GM13977 (cell line): ENCODE data around the gene DUSP16.

Source experiments
- DNase-seq: peaks from one replicate; pipeline ENCODE4 v3.0.0; 2012; ENCODE audit warnings: low spot score
- CTCF ChIP-seq: IDR thresholded peaks from 2 replicates; pipeline ENCODE4 v1.5.1; 2012; ENCODE audit warnings: mild to moderate bottlenecking, control low read depth; ENCODE audit not compliant: insufficient read depth; ENCODE audit errors: extremely low read depth, missing control alignments
- in situ Hi-C: fragments of 300-500 bp; cut with MboI; formaldehyde crosslinking; loops from one replicate; pipeline ENCODE4 v1.12.0; 2022; ENCODE audit warnings: low sequenced_read_pairs, low pct_unique_long_range_greater_than_20kb, mixed read lengths, inconsistent platforms; ENCODE audit not compliant: unreplicated experiment

The DUSP16 gene

GRCh38 chr12:12563290-12563928 lies 746 bp upstream of the DUSP16 start:
- in situ Hi-C loops, result loop anchor here (25.0 kb wide), 1 partner anchor 176 kb away; no protein-coding TSS in a partner anchor
- TF ChIP-seq CTCF, result no peak
- DNase-seq, result no peak

DNA sequence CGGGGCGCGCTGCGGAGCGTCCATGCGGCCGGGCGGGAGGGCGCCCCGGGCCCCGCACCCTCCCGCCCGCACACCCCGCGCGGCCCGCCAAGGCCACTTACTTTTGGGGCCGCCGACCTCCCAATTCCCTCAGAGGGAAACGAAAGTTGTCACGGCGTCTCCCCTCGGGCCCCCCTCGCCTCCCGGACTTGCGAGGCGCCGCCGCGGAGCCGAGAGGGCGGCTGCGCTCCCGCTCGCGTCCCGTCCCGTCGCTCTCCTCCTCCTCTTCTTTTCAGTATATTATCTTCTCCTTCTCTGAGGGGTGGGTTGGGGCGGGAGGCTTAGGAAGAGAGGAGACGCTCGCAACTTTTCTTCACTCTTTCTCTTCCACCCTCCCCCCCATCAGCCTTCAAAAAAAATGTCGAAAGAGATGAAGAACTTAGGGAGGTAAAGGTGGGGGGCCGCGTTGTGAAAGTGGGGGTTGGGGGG lies 613 bp downstream of the DUSP16 start:
- in situ Hi-C loops, result loop anchor here (25.0 kb wide), 1 partner anchor 175 kb away; no protein-coding TSS in a partner anchor
- no peak for TF ChIP-seq CTCF
- DNase-seq, result peak; percentile 42

DNA sequence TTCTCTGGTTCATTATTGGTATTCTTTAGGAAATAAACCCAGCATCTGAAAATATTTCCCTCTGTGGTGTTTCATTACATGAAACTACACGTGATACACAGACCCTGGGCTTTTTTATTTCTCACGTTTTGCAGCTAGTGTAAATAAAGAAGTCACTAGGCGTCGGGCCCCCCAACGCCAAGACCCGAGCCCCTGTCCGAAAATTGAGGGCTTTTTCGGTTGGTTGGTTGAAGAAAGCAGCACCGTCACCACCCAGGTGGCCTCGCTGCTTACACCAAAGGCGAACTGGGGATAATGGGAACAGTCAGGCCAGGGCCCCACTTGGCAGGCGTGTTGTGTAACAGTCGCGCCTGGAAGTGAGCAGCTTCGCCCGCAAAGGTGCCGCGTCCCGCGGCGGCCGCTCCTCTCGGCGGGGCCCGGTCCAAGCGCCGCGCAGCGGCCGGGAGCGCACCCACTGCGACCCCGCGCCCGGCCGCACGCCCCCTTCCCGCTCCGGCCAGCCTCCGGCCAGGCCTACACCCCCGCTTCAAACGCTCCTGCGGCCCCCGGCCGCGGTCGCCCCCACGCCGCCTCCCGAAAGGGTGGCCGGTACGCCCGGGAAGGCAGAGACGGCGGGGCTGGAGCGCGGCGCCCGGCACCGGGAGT lies 1.2 kb downstream of the DUSP16 start:
- peak; percentile 18 for TF ChIP-seq CTCF
- in situ Hi-C loops, result loop anchor here (25.0 kb wide), 1 partner anchor 174 kb away; no protein-coding TSS in a partner anchor
- DNase-seq, result no peak

GRCh38 chr12:12560587-12561370 lies 1.9 kb downstream of the DUSP16 start:
- in situ Hi-C loops, result loop anchor here (25.0 kb wide), 1 partner anchor 173 kb away; no protein-coding TSS in a partner anchor
- TF ChIP-seq CTCF, result no peak
- DNase-seq, result peak; percentile 60

DNA sequence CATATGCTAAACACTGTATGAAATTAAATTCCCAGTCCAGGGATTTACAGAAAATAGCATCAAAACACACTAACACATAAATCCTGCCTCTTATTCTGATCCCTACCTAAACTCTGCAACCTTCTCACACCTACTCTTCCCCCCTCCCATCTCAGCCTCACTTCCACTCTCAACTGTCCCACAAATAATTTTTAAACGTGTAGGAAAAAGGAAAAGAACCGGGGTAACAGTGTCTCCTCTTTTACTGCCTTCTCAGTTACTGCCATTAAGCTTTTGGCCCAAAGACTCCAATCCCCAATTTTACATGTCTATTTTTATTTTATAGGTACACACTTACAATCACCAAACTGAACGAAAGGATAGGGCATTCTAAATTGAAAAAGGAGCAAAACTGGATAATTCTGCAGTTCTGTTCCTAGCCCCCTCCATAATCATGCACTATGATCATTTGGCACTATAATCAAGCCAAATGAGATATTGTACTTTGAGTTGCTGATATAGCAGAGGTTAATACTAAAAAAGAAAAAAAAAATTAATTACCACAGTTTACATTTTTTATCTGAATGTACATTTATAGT lies 2.9 kb downstream of the DUSP16 start:
- in situ Hi-C loops, result loop anchor here (25.0 kb wide), 1 partner anchor 173 kb away; no protein-coding TSS in a partner anchor
- TF ChIP-seq CTCF, result no peak
- DNase-seq, result no peak

DNA sequence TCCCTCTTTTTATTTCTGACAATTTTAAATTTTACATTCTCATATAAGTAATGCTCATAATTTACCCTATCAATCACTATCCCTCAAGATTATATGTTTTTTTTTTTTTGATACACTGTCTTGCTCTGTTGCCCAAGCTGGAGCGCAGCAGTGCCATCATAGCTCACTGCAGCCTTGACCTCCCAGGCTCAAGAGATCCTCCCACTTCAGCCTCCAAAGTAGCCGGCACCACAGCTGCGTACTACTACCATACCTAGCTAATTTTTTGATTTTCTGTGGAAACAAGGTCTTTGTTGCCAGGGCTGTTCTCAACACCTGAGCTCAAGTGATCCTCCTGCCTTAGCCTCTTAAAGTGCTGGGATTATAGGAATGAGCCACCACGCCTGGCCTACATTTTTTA lies 4.4 kb downstream of the DUSP16 start:
- DNase-seq, result no peak
- in situ Hi-C loops, result loop anchor here (25.0 kb wide), 1 partner anchor 171 kb away; no protein-coding TSS in a partner anchor
- TF ChIP-seq CTCF, result no peak
